Measurements from ENCODE around the gene ILF3. TPM values are rescaled to one million over a fixed set of nuclear protein-coding genes. Genes with fewer than 3 reads are reported as not detected.

ILF3 gene
- total and polyA plus RNA-seq, 2 of the 13 experiments (the other 11 are each of a cell fraction or from before 2014, with no cell fraction given) = 120 to 173 TPM

- TSS peak; percentile 42 for BruUV-seq (replicated peaks)
- Histone ChIP-seq H3K27ac (ENCODE audit: extremely low read length, insufficient read depth, low read length) (no peak overlapping the region), H3K4me2 (ENCODE audit: low read depth, low read length) (peak overlapping the region; percentile 98), H3K9me3 (ENCODE audit: low read length) (no peaks in the 10 kb centered on the region), H3K9ac (ENCODE audit: insufficient read depth, low read depth, low read length) (peak overlapping the region; percentile 94), H4K20me1 (ENCODE audit: insufficient read depth, low read length) (peaks cover 32% of the 10 kb centered on the region), H3K79me2 (ENCODE audit: insufficient read depth, low read length) (peaks cover 56% of the 10 kb centered on the region), H3K4me3 (replicated peaks in 1 of 3; ENCODE audit: insufficient read depth in 1 of 3, low read depth in 2 of 3, low read length in 3 of 3) (peak overlapping the region; percentile 92 to 99 (median 95)), H2AFZ (ENCODE audit: low read length) (no peak overlapping the region), H3K36me3 (replicated peaks in 1 of 2; ENCODE audit: control insufficient read depth in 1 of 2, insufficient read depth in 2 of 2, low read length in 2 of 2) (peaks cover 1 to 13% of the 10 kb centered on the region in 2 experiments; a peak in 2 of 5 replicates), H3K27me3 (ENCODE audit: control insufficient read depth in 1 of 2, insufficient read depth in 2 of 2, low read length in 2 of 2) (no peaks in the 10 kb centered on the region; a peak in 1 of 5 replicates), H3K4me1 (ENCODE audit: insufficient read depth, low read length) (peaks cover 38% of the 10 kb centered on the region)
- FAIRE-seq = no peak
- no peak for ATAC-seq
- 0 out of 2 replicates have a peak, but pooled peaks have one; percentile 30 for TF ChIP-seq ZNF629 (CRISPR knock-in tag; conservative IDR thresholded peaks at IDR 0.05)
- TF ChIP-seq ZNF614 (CRISPR knock-in tag; IDR thresholded peaks at IDR 0.05; ENCODE audit: borderline replicate concordance) = no peak
- 0 out of 2 replicates have a peak, but pooled peaks have one; percentile 10 for TF ChIP-seq SPEN (CRISPR knock-in tag; IDR thresholded peaks at IDR 0.05; ENCODE audit: low read depth)
- ChIA-PET POLR2A (interaction anchor here (1.3 kb wide), 1 partner anchor 116 kb away, joined by 3 read pairs; the partner anchor contains the start of gene TMED1), CTCF (ENCODE audit: low intra/inter-chr PET ratio, low total read pairs) (no interaction called here)
- in situ Hi-C loops (cut with HindIII; ENCODE audit: extremely low pct_ligation_motif_present, low pct_unique_long_range_greater_than_20kb) = loop anchor here (5.0 kb wide), 1 partner anchor 48 kb away; no protein-coding TSS in a partner anchor
- no peak for DNase-seq (ENCODE audit: low spot score)
- WGBS (ENCODE audit: low lambda C conversion rate) = 26% methylated on average over 5 of the region's 5 CpGs
- intact Hi-C loops (cut with micrococcal nuclease; ENCODE audit: unreplicated experiment) = loop anchor here (10.0 kb wide), 1 partner anchor 115 kb away; the partner anchor contains the start of gene TMED1
Measured at GRCh38 chr19:10719466-10719961, 65.4 kb downstream of the ILF3 start.

DNA sequence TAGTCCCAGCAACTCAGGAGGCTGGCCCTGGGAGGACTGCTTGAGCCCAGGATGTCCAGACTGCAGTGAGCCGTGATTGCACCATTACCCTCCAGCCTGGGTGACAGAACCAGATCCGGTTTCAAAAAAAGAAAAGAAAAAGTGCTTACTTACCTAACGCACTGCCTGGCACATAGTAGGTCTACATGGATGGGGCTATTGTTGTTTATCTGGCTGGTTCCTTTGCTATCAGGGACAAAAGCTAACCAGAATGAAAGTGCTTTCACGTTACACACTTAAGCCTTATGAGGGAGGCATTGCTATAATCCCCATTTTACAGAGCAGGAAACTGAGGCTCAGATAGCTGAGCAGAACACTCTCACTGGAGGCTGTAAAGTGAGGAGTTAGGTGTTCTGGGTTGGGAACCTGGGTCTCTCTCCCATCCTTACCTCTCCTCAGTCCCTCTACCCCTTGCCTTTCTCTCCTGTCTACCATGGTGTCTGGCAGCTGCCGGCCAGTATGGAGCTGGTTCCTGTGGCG is 66.5 kb downstream of the ILF3 start:
- H3K27ac ChIP-seq (ENCODE audit: extremely low read length, insufficient read depth, low read length) = no peak overlapping the region
- peaks cover 32% of the 10 kb centered on the region for H4K20me1 ChIP-seq (ENCODE audit: insufficient read depth, low read length)
- intact Hi-C loops (cut with micrococcal nuclease; ENCODE audit: unreplicated experiment) (no loop called here), in situ Hi-C loops (cut with HindIII; ENCODE audit: extremely low pct_ligation_motif_present, low pct_unique_long_range_greater_than_20kb) (no loop called here)
- H3K4me3 ChIP-seq (replicated peaks in 1 of 3; ENCODE audit: insufficient read depth in 1 of 3, low read depth in 2 of 3, low read length in 3 of 3) = no peak overlapping the region
- ATAC-seq = no peak
- no peak overlapping the region for H3K9ac ChIP-seq (ENCODE audit: insufficient read depth, low read depth, low read length)
- ChIA-PET POLR2A (interaction anchor here (1.3 kb wide), 1 partner anchor 115 kb away, joined by 3 read pairs; the partner anchor contains the start of gene TMED1), CTCF (ENCODE audit: low intra/inter-chr PET ratio, low total read pairs) (no interaction called here)
- no peak for DNase-seq (ENCODE audit: low spot score)
- no peak for TF ChIP-seq ZNF430 (CRISPR knock-in tag; IDR thresholded peaks at IDR 0.05)
- TF ChIP-seq TBX2 (CRISPR knock-in tag; IDR thresholded peaks at IDR 0.05; ENCODE audit: borderline replicate concordance) = no peak
- TF ChIP-seq ZKSCAN1 (IDR thresholded peaks at IDR 0.05; ENCODE audit: low read length) = peak; percentile 97
- no peak for TF ChIP-seq ZNF468 (CRISPR knock-in tag; IDR thresholded peaks at IDR 0.05)
- TF ChIP-seq ZNF629 (CRISPR knock-in tag; conservative IDR thresholded peaks at IDR 0.05) = peak; percentile 93
- peak; percentile 34; the same call in 1 of the 2 replicates for TF ChIP-seq ZMYM3 (CRISPR knock-in tag; IDR thresholded peaks at IDR 0.05)
- no peak for TF ChIP-seq BCL6 (CRISPR knock-in tag; IDR thresholded peaks at IDR 0.05)
- no peak overlapping the region for H2AFZ ChIP-seq (ENCODE audit: low read length)
- no peak for FAIRE-seq
- WGBS (ENCODE audit: low lambda C conversion rate) = 93% methylated on average over 6 of the region's 6 CpGs
- no peaks in the 10 kb centered on the region; a peak in 1 of 5 replicates for H3K27me3 ChIP-seq (ENCODE audit: control insufficient read depth in 1 of 2, insufficient read depth in 2 of 2, low read length in 2 of 2)
- no TSS peak for BruUV-seq (replicated peaks)
- H3K36me3 ChIP-seq (replicated peaks in 1 of 2; ENCODE audit: control insufficient read depth in 1 of 2, insufficient read depth in 2 of 2, low read length in 2 of 2) = peaks cover 1 to 13% of the 10 kb centered on the region in 2 experiments; a peak in 3 of 5 replicates
- peak overlapping the region; percentile 20; the same call in 1 of the 2 replicates for H3K4me2 ChIP-seq (ENCODE audit: low read depth, low read length)
- H3K4me1 ChIP-seq (ENCODE audit: insufficient read depth, low read length) = peaks cover 38% of the 10 kb centered on the region
- H3K9me3 ChIP-seq (ENCODE audit: low read length) = no peaks in the 10 kb centered on the region
- peaks cover 67% of the 10 kb centered on the region for H3K79me2 ChIP-seq (ENCODE audit: insufficient read depth, low read length)

Measured in HepG2 (cell line).